HCT116 (cell line): Measurements from ENCODE around the gene TRIM26. TPM values are rescaled to one million over a fixed set of nuclear protein-coding genes. Genes with fewer than 3 reads are reported as not detected.

ENCODE experiments used
- ATAC-seq: fragments of 200-7000 bp; cut with Tn5 transposase; 2 replicates; pipeline ENCODE4 v1.9.1; 2020; ENCODE audit warnings: mild to moderate bottlenecking, moderate library complexity
- BruUV-seq: library from RNA; stranded (reverse); fragments of 400-500 nt; replicated peaks from 2 replicates; lab custom pipeline; 2021; lab: Mats Ljungman, UMichigan
- CTCF ChIA-PET: fragments of 300-600 bp; sonication (Branson Sonifier 250); formaldehyde crosslinking; loops from one replicate; lab custom pipeline; 2021; ENCODE audit warnings: antibody characterized with exemption; lab: Charles Lee
- POLR2A ChIA-PET: fragments of 300-600, 350-600 bp; sonication (Branson Sonifier 250); formaldehyde crosslinking; loops from one replicate; lab custom pipeline; 2021; ENCODE audit warnings: antibody characterized with exemption; lab: Charles Lee
- RAD21 ChIA-PET, 2 experiments: fragments of 300-600 bp; sonication (Branson Sonifier 250); formaldehyde crosslinking; loops; one replicate each; lab custom pipeline; 2023; ENCODE audit warnings: low total read pairs in 2 of 2; ENCODE audit not compliant: uncharacterized antibody in 2 of 2, unreplicated experiment in 2 of 2, low non-redundant PET in 1 of 2; lab: Charles Lee
- DNase-seq: peaks from one replicate; pipeline ENCODE4 v3.0.0-alpha.2; 2010; ENCODE audit warnings: low read depth, low spot score
- H2AFZ ChIP-seq: fragments of 200-600 bp; shearing (Covaris generic), sonication (generic); 2 replicates; pipeline ENCODE4 v1.6.1; 2017; ENCODE audit warnings: low read depth, mixed run types, mixed read lengths, antibody characterized with exemption, low read length; ENCODE audit not compliant: poor library complexity, severe bottlenecking
- H3K27ac ChIP-seq: 2 replicates; pipeline ENCODE4 v1.5.1; 2012; ENCODE audit warnings: low read depth, low read length
- H3K27me3 ChIP-seq: fragments of 200-600 bp; sonication (generic); 2 replicates; pipeline ENCODE4 v1.6.1; 2016; ENCODE audit warnings: mixed run types, low read length, mixed read lengths; ENCODE audit not compliant: insufficient read depth
- H3K36me3 ChIP-seq, 2 experiments: fragments of 200-500 bp in 1 of 2; fragments of 200-600 bp in 1 of 2; sonication (Bioruptor generic) in 1 of 2; sonication (generic) in 1 of 2; 2 replicates each; pipeline versions ENCODE4 v1.5.1 to v1.6.1; 2014 to 2016; ENCODE audit warnings: low read length in 2 of 2, inconsistent platforms in 1 of 2, mixed read lengths in 1 of 2, mixed run types in 1 of 2; ENCODE audit not compliant: insufficient read depth in 2 of 2, control insufficient read depth in 1 of 2
- H3K4me1 ChIP-seq, 2 experiments: fragments of 200-600 bp in 1 of 2; sonication (generic) in 1 of 2; 2 replicates each; pipeline versions ENCODE4 v1.5.1 to v1.6.1; 2012 to 2017; ENCODE audit warnings: low read length in 2 of 2, inconsistent platforms in 1 of 2, mild to moderate bottlenecking in 1 of 2, mixed read lengths in 1 of 2, mixed run types in 1 of 2, moderate library complexity in 1 of 2; ENCODE audit not compliant: insufficient read depth in 2 of 2, control insufficient read depth in 1 of 2
- H3K4me2 ChIP-seq: fragments of 200-600 bp; sonication (generic); 2 replicates; pipeline ENCODE4 v1.6.1; 2017; ENCODE audit warnings: mixed run types, low read length, mixed read lengths
- H3K4me3 ChIP-seq, 2 experiments: fragments of 200-600 bp in 1 of 2; sonication (generic) in 1 of 2; replicated peaks in 1 of 2; 2 replicates each; pipeline ENCODE4 v1.5.1; 2011 to 2016; ENCODE audit warnings: low read length in 2 of 2, control low read depth in 1 of 2, low read depth in 1 of 2, mild to moderate bottlenecking in 1 of 2, mixed read lengths in 1 of 2, mixed run types in 1 of 2
- H3K79me2 ChIP-seq: fragments of 200-600 bp; sonication (generic); 2 replicates; pipeline ENCODE4 v1.6.1; 2017; ENCODE audit warnings: mild to moderate bottlenecking, mixed run types, low read length, moderate library complexity, mixed read lengths; ENCODE audit not compliant: insufficient read depth
- H3K9ac ChIP-seq: fragments of 200-600 bp; sonication (generic); 2 replicates; pipeline ENCODE4 v1.6.1; 2016; ENCODE audit warnings: low read length, mixed read lengths
- H3K9me2 ChIP-seq: fragments of 200-600 bp; sonication (generic), shearing (Covaris generic); 2 replicates; pipeline ENCODE4 v1.6.1; 2017; ENCODE audit warnings: mixed run types, mild to moderate bottlenecking, moderate library complexity; ENCODE audit not compliant: insufficient read depth
- H3K9me3 ChIP-seq, 2 experiments: fragments of 200-500 bp in 1 of 2; fragments of 200-600 bp in 1 of 2; sonication (Bioruptor generic) in 1 of 2; sonication (generic) in 1 of 2; 2 replicates each; pipeline ENCODE4 v1.6.1; 2014 to 2017; ENCODE audit warnings: low read length in 2 of 2, mixed read lengths in 2 of 2, inconsistent platforms in 1 of 2, low read depth in 1 of 2, mild to moderate bottlenecking in 1 of 2, mixed run types in 1 of 2, moderate library complexity in 1 of 2; ENCODE audit not compliant: control insufficient read depth in 1 of 2, insufficient read depth in 1 of 2
- H4K20me1 ChIP-seq: fragments of 200-600 bp; sonication (generic), shearing (Covaris generic); 2 replicates; pipeline ENCODE4 v1.6.1; 2017; ENCODE audit warnings: mixed run types, mild to moderate bottlenecking, moderate library complexity; ENCODE audit not compliant: insufficient read depth
- ATF3 ChIP-seq: IDR thresholded peaks from 2 replicates; pipeline ENCODE4 v1.6.1; 2012
- CBX3 ChIP-seq: IDR thresholded peaks from 2 replicates; pipeline ENCODE4 v1.6.1; 2012; ENCODE audit warnings: low read depth
- EGR1 ChIP-seq: IDR thresholded peaks from 2 replicates; pipeline ENCODE4 v1.6.1; 2012; ENCODE audit warnings: low read depth
- POLR2AphosphoS5 ChIP-seq: IDR thresholded peaks from 2 replicates; pipeline ENCODE4 v1.6.1; 2011; ENCODE audit warnings: mild to moderate bottlenecking, low read depth, low read length, moderate library complexity
- RAD21 ChIP-seq: IDR thresholded peaks from 2 replicates; pipeline ENCODE4 v1.6.1; 2012; ENCODE audit warnings: low read depth, mild to moderate bottlenecking
- intact Hi-C: fragments of 100-400 bp; cut with micrococcal nuclease; formaldehyde crosslinking; loops from 2 replicates; pipeline ENCODE4 v1.10.0; 2022
- total RNA-seq: library from RNA; stranded (reverse); gene quantifications from one replicate; pipeline ENCODE4 v1.2.1, GENCODE V29; 2021; ENCODE audit not compliant: unreplicated experiment
- TF ChIP-seq, protein P1 (sequence below): IDR thresholded peaks from 2 replicates; pipeline ENCODE4 v1.6.1; 2012; ENCODE audit warnings: low read depth
- TF ChIP-seq, protein P2 (sequence below): IDR thresholded peaks from 2 replicates; pipeline ENCODE4 v1.6.1; 2011; ENCODE audit warnings: mild to moderate bottlenecking, low read length, moderate library complexity; ENCODE audit not compliant: insufficient replicate concordance; ENCODE audit errors: extremely low read depth

The TRIM26 gene
- total RNA-seq, 1 experiment from 2014 or later, result 32.2 TPM

- TF ChIP-seq CBX3 (no peak), ATF3 (no peak)
Observed at GRCh38 chr6:30200551-30201281, 12.5 kb downstream of the TRIM26 start (continued).

- CTCF ChIA-PET, result no interaction called here
- H4K20me1 ChIP-seq, result no peaks in the 10 kb centered on the region
- H3K27me3 ChIP-seq, result no peaks in the 10 kb centered on the region
- peaks cover 34% of the 10 kb centered on the region for H3K79me2 ChIP-seq
- RAD21 ChIA-PET, result no interaction called here
- no peak for TF ChIP-seq EGR1
- TF ChIP-seq, protein P1, sequence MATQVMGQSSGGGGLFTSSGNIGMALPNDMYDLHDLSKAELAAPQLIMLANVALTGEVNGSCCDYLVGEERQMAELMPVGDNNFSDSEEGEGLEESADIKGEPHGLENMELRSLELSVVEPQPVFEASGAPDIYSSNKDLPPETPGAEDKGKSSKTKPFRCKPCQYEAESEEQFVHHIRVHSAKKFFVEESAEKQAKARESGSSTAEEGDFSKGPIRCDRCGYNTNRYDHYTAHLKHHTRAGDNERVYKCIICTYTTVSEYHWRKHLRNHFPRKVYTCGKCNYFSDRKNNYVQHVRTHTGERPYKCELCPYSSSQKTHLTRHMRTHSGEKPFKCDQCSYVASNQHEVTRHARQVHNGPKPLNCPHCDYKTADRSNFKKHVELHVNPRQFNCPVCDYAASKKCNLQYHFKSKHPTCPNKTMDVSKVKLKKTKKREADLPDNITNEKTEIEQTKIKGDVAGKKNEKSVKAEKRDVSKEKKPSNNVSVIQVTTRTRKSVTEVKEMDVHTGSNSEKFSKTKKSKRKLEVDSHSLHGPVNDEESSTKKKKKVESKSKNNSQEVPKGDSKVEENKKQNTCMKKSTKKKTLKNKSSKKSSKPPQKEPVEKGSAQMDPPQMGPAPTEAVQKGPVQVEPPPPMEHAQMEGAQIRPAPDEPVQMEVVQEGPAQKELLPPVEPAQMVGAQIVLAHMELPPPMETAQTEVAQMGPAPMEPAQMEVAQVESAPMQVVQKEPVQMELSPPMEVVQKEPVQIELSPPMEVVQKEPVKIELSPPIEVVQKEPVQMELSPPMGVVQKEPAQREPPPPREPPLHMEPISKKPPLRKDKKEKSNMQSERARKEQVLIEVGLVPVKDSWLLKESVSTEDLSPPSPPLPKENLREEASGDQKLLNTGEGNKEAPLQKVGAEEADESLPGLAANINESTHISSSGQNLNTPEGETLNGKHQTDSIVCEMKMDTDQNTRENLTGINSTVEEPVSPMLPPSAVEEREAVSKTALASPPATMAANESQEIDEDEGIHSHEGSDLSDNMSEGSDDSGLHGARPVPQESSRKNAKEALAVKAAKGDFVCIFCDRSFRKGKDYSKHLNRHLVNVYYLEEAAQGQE, result no peak
- TF ChIP-seq POLR2AphosphoS5, result no peak
- no peak for TF ChIP-seq RAD21
- TF ChIP-seq, protein P2, sequence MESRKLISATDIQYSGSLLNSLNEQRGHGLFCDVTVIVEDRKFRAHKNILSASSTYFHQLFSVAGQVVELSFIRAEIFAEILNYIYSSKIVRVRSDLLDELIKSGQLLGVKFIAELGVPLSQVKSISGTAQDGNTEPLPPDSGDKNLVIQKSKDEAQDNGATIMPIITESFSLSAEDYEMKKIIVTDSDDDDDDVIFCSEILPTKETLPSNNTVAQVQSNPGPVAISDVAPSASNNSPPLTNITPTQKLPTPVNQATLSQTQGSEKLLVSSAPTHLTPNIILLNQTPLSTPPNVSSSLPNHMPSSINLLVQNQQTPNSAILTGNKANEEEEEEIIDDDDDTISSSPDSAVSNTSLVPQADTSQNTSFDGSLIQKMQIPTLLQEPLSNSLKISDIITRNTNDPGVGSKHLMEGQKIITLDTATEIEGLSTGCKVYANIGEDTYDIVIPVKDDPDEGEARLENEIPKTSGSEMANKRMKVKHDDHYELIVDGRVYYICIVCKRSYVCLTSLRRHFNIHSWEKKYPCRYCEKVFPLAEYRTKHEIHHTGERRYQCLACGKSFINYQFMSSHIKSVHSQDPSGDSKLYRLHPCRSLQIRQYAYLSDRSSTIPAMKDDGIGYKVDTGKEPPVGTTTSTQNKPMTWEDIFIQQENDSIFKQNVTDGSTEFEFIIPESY, result no peak
- no peak overlapping the region for H3K9ac ChIP-seq
- H3K4me2 ChIP-seq, result no peak overlapping the region
- H3K9me3 ChIP-seq, result no peaks in the 10 kb centered on the region
- ATAC-seq (no peak), DNase-seq (no peak)
- H3K4me1 ChIP-seq, result peaks cover 0 to 5% of the 10 kb centered on the region in 2 experiments; a peak in 1 of 4 replicates
- BruUV-seq, result no TSS peak
- POLR2A ChIA-PET, result no interaction called here
- intact Hi-C loops, result no loop called here
- no peak overlapping the region for H3K27ac ChIP-seq
- H3K9me2 ChIP-seq, result no peaks in the 10 kb centered on the region
- H2AFZ ChIP-seq, result no peak overlapping the region
- peaks cover 15 to 30% of the 10 kb centered on the region in 2 experiments for H3K36me3 ChIP-seq
- no peak overlapping the region for H3K4me3 ChIP-seq
Observed at GRCh38 chr6:30198166-30199084, 14.8 kb downstream of the TRIM26 start.
